Activated naive CD4-positive, alpha-beta T cell (primary cell): ENCODE data around the gene KCTD7.
"Not testable (repeated sequence)": the region's sequence is repeated elsewhere in the genome, so short reads cannot be mapped to it uniquely, and the experiment has no call there.

Experiments
- DNase-seq, 4 experiments: peaks; one replicate each; lab custom pipeline; 2025; lab: John Stamatoyannopoulos, UW

KCTD7 gene

DNA sequence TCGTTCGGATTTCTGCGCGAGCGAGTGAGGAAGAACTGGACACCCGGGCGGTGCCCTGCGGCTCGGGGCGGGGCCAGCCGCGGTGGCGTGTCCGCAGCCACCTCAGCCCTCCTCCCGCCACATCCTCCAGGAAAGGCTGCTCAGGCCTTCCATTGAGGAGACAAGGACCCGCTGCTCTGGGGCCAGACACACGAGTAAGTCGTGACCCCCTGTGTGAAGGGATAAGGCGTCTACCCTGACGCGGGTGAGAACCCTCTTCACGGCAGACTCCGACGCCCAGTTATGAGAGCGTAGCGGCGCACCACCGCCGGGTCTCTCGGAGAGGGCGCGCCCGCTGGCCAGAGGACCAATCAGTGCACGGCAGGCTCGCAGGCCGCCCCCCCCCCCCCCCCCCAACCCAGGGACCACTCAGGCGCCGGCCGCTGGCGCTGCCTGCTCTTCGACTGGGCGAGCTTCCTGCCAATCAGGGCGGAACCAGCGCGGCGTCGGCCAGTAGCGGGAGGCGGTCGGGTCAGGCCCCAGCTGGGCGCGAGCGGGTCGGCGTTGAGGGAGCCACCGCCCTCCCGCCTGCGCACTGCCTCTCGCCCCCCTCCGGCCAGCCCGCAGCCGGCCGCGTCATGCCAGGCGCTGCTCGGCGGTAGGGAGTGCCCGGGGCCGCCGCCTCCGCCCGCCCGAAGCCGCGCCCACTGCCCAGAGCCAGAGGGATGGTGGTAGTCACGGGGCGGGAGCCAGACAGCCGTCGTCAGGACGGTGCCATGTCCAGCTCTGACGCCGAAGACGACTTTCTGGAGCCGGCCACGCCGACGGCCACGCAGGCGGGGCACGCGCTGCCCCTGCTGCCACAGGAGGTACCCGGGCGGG, at the start of gene KCTD7:
Gene KCTD7, plus strand, starts transcription at position 521 of the 861 bp plus-strand sequence. Its CDS starts 184 bp downstream, at position 705.
- peak; percentile 87 to 96 (median 90) for DNase-seq

GRCh38 chr7:66580380-66580779, 48.3 kb upstream of the KCTD7 start:
- not testable (repeated sequence) for DNase-seq

DNA sequence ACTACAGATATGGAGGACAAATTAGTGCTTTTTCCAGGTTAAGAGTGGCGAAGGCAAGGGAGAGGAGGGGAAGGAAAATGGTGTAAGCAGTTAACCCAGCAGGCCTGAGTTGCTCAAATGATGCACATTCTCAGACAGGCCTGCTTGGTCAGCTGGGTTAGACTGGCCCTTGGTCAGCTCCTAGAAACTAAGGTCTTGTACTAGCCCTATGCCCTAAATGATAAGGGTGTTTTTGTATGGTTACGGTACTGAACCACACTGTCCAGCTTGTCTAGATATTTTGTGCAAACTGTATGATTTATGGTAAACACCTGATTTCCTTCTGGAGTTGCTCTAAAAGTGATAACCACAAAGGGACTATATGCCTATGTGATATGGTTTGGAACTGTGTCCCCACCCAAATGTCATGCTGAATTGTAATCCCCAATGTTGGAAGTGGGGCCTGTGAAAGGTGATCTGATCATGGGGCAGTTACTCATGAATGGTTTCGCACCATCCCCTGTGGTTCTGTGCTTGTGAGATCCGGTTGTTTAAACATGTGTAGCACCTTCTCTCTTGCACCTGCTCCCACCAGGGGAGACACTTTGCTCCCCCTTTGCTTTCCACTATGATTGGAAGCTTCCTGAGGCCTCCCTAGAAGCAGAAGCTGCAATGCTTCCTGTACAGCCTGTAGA, 45.7 kb upstream of the KCTD7 start:
- DNase-seq = not testable (repeated sequence)

DNA sequence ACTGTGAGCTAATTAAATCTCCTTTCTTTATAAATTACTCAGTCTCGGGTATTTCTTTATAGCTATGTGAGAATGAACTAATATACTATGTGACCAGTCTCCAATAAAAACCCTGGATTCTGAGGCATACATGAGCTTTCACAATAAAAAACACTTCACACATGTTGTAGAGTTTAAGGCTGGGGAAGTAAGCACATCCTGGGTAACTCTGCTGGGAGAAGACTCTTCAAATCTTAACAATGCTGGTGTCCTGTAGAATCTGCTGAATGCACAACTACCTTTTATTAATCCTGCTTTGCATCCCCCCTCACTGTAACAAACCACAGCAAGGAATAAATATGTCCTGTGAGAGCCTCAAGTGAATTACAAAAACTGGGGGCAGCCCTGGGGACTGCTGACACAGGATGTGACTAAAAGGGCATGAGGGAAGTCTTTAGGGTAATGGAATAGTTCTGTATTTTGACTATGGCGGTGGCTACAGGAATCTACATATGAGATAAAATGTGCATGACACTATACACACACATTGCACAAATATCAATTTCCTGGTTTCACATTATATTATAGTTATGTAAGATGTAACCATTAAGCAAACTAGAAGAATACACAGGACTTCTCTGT, 45.1 kb upstream of the KCTD7 start:
- DNase-seq = no peak

DNA sequence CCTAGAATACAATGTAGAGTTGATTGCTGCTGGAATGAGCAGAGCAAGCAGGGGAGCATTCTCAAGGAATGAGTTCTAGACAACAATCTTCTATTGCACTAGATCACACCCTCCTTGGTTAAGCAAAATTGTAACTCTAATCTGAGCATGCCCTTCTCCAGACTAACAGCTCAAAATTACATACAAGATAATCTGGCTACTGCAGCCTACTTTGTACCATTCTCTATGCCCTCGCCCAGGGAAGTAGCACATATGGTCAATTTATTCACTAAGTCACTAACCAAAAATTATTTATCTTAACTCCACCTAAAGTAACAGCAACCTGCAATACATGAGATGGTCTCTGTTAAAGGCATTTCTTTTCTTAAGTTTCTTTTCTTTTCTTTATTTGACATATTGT, 42.5 kb upstream of the KCTD7 start:
- DNase-seq = no peak

DNA sequence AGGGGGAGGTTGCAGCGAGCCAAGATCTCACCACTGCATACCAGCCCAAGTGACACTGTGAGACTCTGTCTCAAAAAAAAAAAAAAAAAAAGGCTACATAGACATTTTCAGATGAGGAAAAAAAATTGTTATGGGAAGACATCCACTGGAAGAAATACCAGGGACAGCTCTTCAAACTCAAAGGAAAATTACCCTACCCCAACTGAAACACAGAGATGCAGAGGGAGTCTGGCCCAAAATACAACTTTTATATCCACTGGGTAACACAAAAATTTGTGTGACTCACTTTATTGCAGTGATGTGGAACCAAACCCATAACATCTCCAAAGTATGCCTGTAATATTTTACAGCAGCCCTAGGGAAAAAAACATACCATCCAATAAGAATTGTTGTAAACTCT, 40.5 kb upstream of the KCTD7 start:
- not testable (repeated sequence) for DNase-seq

DNA sequence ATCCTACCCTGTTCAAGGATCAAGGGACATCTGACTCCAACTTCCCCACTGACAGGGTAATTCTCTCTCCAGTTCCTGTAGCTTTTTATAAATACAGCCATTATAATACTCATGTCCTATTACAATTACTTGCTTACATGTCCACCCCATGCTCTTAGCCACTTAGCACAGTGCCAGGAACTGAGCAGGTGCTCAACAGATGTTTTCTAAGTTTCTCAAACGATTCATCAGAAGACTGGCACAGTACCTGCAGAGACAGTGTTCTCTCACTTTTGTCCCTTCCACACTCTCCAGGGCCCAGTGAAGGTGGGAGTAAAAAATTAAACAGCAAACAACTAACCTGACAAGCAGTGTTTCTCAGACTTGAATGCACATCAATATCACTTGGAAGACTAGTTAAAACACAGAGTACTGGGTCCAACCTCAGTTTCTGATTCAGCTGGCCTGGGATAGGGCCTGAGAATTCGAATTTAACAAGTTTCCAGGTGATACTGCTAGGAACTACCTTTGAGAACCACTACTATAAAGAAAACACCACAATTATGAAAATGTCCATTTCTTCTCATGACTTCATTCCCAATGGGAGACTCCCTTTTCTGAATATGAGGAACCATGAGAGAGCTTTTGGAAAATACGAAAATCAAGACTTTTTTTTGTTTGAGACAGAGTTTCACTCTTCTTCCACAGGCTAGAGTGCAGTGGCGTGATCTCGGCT, 39.7 kb upstream of the KCTD7 start:
- not testable (repeated sequence) for DNase-seq

DNA sequence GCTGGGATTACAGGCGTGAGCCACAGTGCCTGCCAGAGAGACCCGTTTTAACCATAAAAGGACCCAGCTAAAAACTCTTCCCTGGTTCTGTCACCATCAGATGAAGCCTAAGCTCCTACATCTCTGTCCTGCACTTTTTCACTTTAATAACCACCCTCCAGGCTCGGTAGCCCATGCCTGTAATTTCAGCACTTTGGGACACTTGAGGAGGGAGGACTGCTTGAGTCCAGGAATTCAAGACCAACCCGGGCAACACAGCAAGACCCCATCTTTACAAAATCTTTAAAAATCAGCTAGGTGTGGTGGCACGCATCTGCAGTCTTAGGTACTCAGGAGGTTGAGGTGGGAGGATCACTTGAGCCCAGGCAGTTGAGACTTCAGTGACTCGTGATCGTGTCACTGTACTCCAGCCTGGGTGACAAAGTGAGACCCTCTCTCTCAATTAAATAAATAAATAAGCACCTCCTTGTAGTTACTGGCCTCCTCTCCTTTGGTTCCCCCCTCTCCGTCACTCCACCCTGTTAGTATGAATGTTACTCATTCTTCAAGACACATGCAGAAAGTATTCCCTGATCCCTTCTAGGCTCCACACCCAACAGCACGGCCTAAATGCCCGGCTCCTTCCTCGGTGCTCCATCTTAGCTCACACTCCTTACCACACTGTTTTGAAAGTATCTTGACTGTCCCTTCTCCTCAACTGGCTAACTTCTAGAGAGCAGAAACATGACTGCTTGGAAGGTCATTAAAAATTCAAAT, 38.2 kb upstream of the KCTD7 start:
- not testable (repeated sequence) for DNase-seq

GRCh38 chr7:66591058-66591798, 37.5 kb upstream of the KCTD7 start:
- DNase-seq = not testable (repeated sequence)

DNA sequence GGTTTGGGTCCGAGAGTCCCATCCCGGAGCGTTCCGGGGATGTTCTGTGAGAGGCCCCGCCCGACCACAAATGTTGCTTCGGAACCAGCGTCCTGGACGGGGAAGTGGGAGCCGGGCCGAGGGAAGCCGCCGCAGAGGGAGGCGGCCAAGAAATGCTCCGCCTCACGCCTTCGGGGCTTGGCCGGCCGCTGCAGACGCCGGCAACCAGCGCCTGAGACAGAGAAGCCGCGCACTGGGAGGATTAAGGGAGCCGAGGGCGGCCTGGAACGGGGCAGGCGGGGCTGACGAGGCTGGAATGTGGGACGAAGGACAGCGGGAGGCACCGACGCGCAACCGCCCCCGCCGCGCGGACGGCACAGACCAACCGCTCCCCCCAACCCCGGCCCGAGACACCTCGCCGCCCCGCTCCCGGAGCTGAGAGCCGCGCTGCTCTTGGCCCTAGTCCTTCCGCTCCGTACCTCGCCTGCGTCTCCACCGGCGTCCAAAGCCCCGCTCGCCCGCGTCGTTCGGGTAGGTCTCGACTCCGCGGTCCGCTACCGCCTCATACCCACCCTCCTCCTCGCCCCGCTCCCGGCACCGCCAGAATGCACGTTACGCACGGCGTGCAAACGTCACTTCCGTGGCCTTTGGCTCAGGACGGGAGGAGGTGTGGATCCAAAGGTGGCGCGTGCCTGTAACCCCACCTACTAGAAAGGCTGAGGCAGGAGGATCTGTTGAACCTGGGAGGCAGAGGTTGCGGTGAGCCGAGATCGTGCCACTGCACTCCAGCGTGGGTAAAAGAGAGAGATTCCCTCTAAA, 36.7 kb upstream of the KCTD7 start:
- peak; percentile 60 to 82 (median 77) for DNase-seq

GRCh38 chr7:66592597-66593146, 36.0 kb upstream of the KCTD7 start:
- not testable (repeated sequence) for DNase-seq

DNA sequence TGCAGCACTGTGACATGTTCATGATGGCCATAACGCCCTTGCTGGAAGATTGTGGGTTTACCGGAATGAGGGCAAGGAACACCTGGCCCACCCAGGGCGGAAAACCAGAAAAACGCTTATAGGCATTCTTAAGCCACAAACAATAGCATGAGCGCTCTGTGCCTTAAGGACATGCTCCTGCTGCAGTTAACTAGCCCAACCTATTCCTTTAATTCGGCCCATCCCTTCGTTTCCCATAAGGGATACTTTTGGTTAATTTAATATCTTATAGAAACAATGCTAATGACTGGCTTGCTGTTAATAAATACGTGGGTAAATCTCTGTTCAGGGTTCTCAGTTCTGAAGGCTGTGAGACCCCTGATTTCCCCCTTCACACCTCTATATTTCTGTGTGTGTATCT, 34.6 kb upstream of the KCTD7 start:
- DNase-seq = not testable (repeated sequence)

GRCh38 chr7:66597461-66597860, 31.2 kb upstream of the KCTD7 start:
- DNase-seq = no peak

GRCh38 chr7:66602159-66602558, 26.5 kb upstream of the KCTD7 start:
- DNase-seq = no peak

DNA sequence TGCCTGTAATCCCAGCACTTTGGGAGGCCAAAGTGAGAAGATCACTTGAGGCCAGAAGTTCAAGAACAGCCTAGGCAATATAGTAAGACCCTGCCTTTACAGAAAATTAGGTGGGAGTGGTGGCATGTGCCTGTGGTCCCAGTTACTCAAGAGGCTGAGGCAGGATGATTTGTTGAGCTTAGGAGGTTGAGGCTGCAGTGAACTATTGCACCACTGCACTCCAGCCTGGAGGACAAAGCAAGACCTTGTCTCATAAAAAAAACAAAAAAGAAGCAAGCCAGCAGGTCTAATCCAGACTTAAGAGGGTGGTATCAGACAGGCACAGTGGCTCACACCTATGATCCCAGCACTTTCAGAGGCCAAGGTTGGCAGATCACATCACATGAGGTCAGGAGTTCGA, 24.5 kb upstream of the KCTD7 start:
- no peak for DNase-seq

GRCh38 chr7:66606540-66607291, 22.0 kb upstream of the KCTD7 start:
- not testable (repeated sequence) for DNase-seq

DNA sequence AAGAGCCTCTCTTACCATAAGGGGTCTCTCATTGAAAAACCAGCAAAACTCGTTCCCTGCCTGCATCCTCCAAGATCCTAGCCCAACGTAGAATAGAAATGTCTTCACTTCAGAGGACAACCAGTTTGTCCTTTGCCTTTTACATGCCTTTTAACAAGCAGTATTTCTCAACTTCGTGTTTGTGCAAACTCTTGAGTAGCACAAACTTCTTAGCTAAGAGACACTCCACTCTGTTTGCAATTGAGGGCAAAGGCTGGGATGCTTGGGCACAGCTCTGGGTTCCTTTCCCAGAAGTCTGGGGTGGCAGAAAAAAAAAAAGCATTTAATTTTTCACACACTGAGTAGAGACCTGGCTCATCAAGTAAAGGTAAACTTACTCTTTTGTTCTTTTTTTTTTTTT, 19.5 kb upstream of the KCTD7 start:
- no peak for DNase-seq

- DNase-seq = not testable (repeated sequence)
Measured at GRCh38 chr7:66614596-66614995, 14.1 kb upstream of the KCTD7 start.

GRCh38 chr7:66615699-66616098, 13.0 kb upstream of the KCTD7 start:
- DNase-seq = no peak
